HEK293T (cell line): Measurements from ENCODE around the gene TRIM29.

Source experiments
- CTCF ChIA-PET: fragments of 350-600 bp; formaldehyde crosslinking; extraction: SDS; loops from one replicate; lab custom pipeline; 2021; ENCODE audit warnings: antibody characterized with exemption, inconsistent platforms; lab: Yijun Ruan, JAX
- POLR2A ChIA-PET: fragments of 350-600 bp; formaldehyde crosslinking; extraction: SDS; loops from one replicate; lab custom pipeline; 2020; ENCODE audit warnings: antibody characterized with exemption, inconsistent platforms; lab: Yijun Ruan, JAX
- DNase-seq: peaks from one replicate; pipeline ENCODE4 v3.0.0; 2012; ENCODE audit warnings: mixed read lengths; ENCODE audit errors: extremely low spot score
- ARNT ChIP-seq: fragments of 450-650 bp; IDR thresholded peaks from 2 replicates; pipeline ENCODE4 v1.6.1; 2017; ENCODE audit warnings: mild to moderate bottlenecking
- BHLHE40 ChIP-seq: fragments of 450-650 bp; IDR thresholded peaks from 2 replicates; pipeline ENCODE4 v1.6.1; 2016; ENCODE audit warnings: mild to moderate bottlenecking, moderate library complexity, borderline replicate concordance
- CTBP1 ChIP-seq: fragments of 450-650 bp; IDR thresholded peaks from 2 replicates; pipeline ENCODE4 v1.6.1; 2016; ENCODE audit warnings: borderline replicate concordance
- ELF4 ChIP-seq: fragments of 450-650 bp; IDR thresholded peaks from 2 replicates; pipeline ENCODE4 v1.6.1; 2017; ENCODE audit warnings: antibody characterized with exemption
- FOXA1 ChIP-seq: fragments of 450-650 bp; IDR thresholded peaks from 2 replicates; pipeline ENCODE4 v1.6.1; 2016; ENCODE audit warnings: mild to moderate bottlenecking
- FOXK2 ChIP-seq: fragments of 450-650 bp; IDR thresholded peaks from 2 replicates; pipeline ENCODE4 v1.6.1; 2016; ENCODE audit warnings: mild to moderate bottlenecking
- FOXM1 ChIP-seq: fragments of 450-650 bp; IDR thresholded peaks from 2 replicates; pipeline ENCODE4 v1.6.1; 2017; ENCODE audit warnings: mild to moderate bottlenecking, borderline replicate concordance
- HDGF ChIP-seq: fragments of 450-650 bp; IDR thresholded peaks from 2 replicates; pipeline ENCODE4 v1.6.1; 2017; ENCODE audit warnings: antibody characterized with exemption, borderline replicate concordance
- L3MBTL2 ChIP-seq: fragments of 450-650 bp; conservative IDR thresholded peaks from 2 replicates; pipeline ENCODE4 v1.6.1; 2016; ENCODE audit warnings: mild to moderate bottlenecking
- LEF1 ChIP-seq: fragments of 450-650 bp; IDR thresholded peaks from 2 replicates; pipeline ENCODE4 v1.6.1; 2017; ENCODE audit warnings: mild to moderate bottlenecking, borderline replicate concordance
- NFRKB ChIP-seq: fragments of 450-650 bp; IDR thresholded peaks from 2 replicates; pipeline ENCODE4 v1.6.1; 2016; ENCODE audit warnings: mild to moderate bottlenecking, moderate library complexity
- SP1 ChIP-seq: fragments of 450-650 bp; IDR thresholded peaks from 2 replicates; pipeline ENCODE4 v1.6.1; 2017
- SUZ12 ChIP-seq: fragments of 450-650 bp; IDR thresholded peaks from 2 replicates; pipeline ENCODE4 v1.6.1; 2016; ENCODE audit warnings: mild to moderate bottlenecking
- TARDBP ChIP-seq: fragments of 450-650 bp; IDR thresholded peaks from 2 replicates; pipeline ENCODE4 v1.6.1; 2016
- ZNF384 ChIP-seq: fragments of 450-650 bp; IDR thresholded peaks from 2 replicates; pipeline ENCODE4 v1.6.1; 2016
- TF ChIP-seq, protein P1 (sequence below): fragments of 450-650 bp; IDR thresholded peaks from 2 replicates; pipeline ENCODE4 v1.6.1; 2016

The TRIM29 gene

GRCh38 chr11:120120805-120121335, 17.0 kb downstream of the TRIM29 start:
- TF ChIP-seq SP1, result no peak
- TF ChIP-seq LEF1, result no peak
- no peak for TF ChIP-seq FOXM1
- ChIA-PET POLR2A (no interaction called here), CTCF (interaction anchor here (1.0 kb wide), 1 partner anchor 479 kb away, joined by 3 read pairs; no protein-coding TSS in a partner anchor)
- no peak for DNase-seq

GRCh38 chr11:120119121-120119520, 18.8 kb downstream of the TRIM29 start:
- POLR2A ChIA-PET, result no interaction called here
- TF ChIP-seq BHLHE40 (no peak), TARDBP (no peak), ZNF384 (no peak), SP1 (no peak), L3MBTL2 (no peak)
- CTCF ChIA-PET, result interaction anchor here (1.3 to 1.4 kb wide), 2 partner anchors 11 to 13 kb away, joined by 3 to 8 read pairs; no protein-coding TSS in a partner anchor
- no peak for DNase-seq

- no peak for TF ChIP-seq ELF4
- ChIA-PET POLR2A (no interaction called here), CTCF (interaction anchor here (0.6 to 1.3 kb wide), 3 partner anchors 10 to 392 kb away, joined by 3 to 8 read pairs (median 5); no protein-coding TSS in a partner anchor)
Observed at GRCh38 chr11:120117991-120118390, 19.9 kb downstream of the TRIM29 start.

GRCh38 chr11:120116966-120117365, 20.9 kb downstream of the TRIM29 start:
- no peak for DNase-seq
- POLR2A ChIA-PET, result no interaction called here
- CTCF ChIA-PET, result no interaction called here
- no peak for TF ChIP-seq NFRKB
- no peak for TF ChIP-seq ELF4
- TF ChIP-seq L3MBTL2, result no peak
- TF ChIP-seq SUZ12, result no peak
- TF ChIP-seq FOXA1, result no peak
- TF ChIP-seq CTBP1, result no peak
- TF ChIP-seq BHLHE40, result no peak
- TF ChIP-seq ARNT, result no peak
- no peak for TF ChIP-seq FOXM1
- TF ChIP-seq FOXK2, result no peak
- TF ChIP-seq, protein P1, sequence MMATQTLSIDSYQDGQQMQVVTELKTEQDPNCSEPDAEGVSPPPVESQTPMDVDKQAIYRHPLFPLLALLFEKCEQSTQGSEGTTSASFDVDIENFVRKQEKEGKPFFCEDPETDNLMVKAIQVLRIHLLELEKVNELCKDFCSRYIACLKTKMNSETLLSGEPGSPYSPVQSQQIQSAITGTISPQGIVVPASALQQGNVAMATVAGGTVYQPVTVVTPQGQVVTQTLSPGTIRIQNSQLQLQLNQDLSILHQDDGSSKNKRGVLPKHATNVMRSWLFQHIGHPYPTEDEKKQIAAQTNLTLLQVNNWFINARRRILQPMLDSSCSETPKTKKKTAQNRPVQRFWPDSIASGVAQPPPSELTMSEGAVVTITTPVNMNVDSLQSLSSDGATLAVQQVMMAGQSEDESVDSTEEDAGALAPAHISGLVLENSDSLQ, result no peak
- TF ChIP-seq LEF1, result no peak
- no peak for TF ChIP-seq TARDBP
- no peak for TF ChIP-seq HDGF
- TF ChIP-seq ZNF384, result no peak
- no peak for TF ChIP-seq SP1

More at GRCh38 chr11:120117991-120118390, 19.9 kb downstream of the TRIM29 start:
- no peak for DNase-seq

DNA sequence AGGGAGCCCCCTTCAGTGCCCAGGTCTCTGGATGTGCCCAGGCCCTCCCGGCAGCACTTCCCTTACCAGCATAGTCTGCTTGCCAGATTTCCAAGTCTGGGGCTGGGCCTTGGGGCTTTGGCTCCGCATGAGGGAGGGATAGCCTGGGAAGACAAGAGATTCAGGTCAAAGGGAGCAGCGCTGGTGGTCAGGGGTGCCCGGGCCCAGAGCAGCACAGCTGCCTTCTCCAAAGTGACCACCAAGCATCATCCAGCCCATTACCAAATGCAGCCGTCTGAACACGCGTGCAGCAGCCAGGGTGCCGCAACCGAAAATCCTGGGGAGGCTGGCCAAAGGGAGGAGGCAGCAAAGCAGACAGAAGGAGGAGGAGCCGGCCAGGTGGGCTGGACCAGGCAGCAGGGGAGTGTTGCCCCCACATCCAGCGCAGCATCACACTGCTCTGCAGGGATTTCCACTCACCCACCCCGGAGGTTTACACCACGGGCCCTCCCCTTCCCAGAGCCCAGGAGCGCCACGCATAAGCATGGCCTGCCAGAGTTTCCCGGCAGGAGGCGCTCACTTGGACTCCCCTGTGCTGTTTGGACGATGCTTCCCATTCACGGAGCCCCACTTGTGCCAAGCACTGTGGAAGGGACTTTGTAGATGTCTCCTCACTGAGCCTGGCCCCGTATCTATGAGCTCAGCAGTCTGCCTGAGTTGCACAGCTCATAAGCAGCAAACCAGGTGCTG, 22.5 kb downstream of the TRIM29 start:
- TF ChIP-seq, protein P1, result no peak
- TF ChIP-seq NFRKB (no peak), SP1 (no peak), ZNF384 (no peak), SUZ12 (no peak), ARNT (no peak), TARDBP (no peak)
- ChIA-PET POLR2A (no interaction called here), CTCF (no interaction called here)
- no peak for DNase-seq

DNA sequence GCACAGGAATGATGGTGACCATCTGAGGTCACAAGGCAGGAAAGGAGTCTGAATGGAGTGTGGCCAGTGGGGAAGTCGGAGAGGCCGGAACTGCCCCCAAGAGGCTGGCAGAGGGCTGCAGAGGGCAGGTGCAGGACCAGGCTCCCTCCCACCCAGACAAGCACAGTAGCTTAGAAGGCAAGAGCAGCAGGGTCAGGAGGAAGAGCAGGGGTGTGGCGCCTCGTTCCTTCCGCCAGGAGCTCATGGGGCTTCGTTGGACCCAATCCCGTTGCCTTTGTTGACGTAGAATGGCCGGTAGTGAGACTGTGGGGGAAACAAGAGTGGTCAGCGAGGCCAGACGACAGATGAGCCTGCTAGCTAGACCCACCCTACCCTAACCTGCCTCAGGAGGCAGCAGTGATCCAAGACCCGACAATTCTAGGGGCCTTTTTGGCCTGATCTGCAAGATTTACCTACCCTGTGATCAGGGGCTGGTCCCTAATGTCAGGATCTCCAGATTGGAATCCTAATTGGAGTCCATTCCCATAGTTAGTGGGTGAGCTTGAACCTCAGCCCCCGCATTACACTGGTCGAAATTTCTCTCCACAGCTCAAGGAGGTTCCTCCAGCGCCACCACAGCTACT, 25.6 kb downstream of the TRIM29 start:
- DNase-seq, result peak; percentile 51
- CTCF ChIA-PET, result interaction anchor here (0.6 kb wide), 1 partner anchor 463 kb away, joined by 3 read pairs; no protein-coding TSS in a partner anchor
- TF ChIP-seq, protein P1, result no peak
- TF ChIP-seq FOXA1 (no peak), LEF1 (no peak), L3MBTL2 (no peak), SUZ12 (no peak), FOXK2 (no peak), ELF4 (no peak), ZNF384 (no peak), SP1 (no peak), BHLHE40 (no peak), HDGF (no peak), TARDBP (no peak)
- POLR2A ChIA-PET, result no interaction called here
